ENCODE results near the gene NAA35. TPM values are rescaled to one million over a fixed set of nuclear protein-coding genes. Genes with fewer than 3 reads are reported as not detected.

Gene NAA35
- total RNA-seq, 1 donor from 2014 or later: 29.6 TPM

Other genes with a start within 250 kb of the NAA35 start
- 25.8 and 27.8 TPM in 2 replicates for gene AGTPBP1, start 199.2 kb upstream of the NAA35 start, total RNA-seq
- gene GOLM1, start 158.4 kb downstream of the NAA35 start, total RNA-seq: 5.5 and 6.6 TPM in 2 replicates